ENCODE measurements around the gene DPEP2NB.

GRCh38 chr16:68035227-68035626 is 19.5 kb upstream of the DPEP2NB start:
- TF ChIP-seq POLR2A (IDR thresholded peaks at IDR 0.05) (no peak), POLR2AphosphoS5 (IDR thresholded peaks at IDR 0.05) (no peak), CTCF (IDR thresholded peaks at IDR 0.05) (no peak), EP300 (IDR thresholded peaks at IDR 0.05) (no peak)

Measured in upper lobe of left lung (tissue), 4 donors.